ENCODE results near the gene STK32A.

The STK32A gene

DNA sequence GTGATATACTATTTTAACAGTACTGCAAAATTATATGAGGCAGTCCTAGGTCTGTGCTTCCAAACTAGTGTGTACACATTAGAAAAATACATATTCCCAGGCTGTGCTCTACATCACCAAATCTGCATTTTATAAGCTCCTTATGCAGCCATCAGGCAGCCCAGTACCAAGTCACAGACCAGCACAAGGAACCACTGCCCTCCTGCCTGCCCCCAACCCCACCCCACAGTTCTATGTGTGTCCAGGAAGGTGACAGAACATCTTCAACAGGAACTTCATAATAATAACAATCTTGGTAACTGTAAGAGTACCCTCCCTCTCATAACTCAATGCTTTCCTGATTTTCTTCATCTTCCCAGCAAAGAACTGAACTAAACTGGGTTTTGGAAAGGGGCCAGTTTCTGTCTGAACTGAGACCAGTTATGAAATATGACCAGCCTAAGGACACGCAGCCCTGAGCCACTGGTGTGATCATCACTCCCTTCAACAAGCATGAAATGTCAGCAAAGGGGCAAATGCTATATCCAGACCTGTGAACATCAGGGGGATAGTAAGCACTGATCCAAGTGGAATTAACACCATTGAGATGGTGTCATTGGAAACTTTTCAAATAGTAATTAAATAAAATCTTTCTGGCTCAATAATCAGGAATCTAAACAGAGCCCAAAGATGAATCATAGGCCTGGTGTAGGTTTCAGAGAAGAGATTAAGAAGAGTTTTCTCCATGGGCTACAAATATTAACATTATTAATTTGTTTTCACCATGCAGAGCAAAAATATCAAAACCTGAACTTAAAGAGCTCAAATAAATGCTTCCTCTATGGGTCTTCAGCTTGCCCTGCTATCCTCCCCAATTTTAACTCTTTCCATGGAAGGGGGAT, 192.9 kb downstream of the STK32A start:
- peak; percentile 59 to 79 for DNase-seq

DNA sequence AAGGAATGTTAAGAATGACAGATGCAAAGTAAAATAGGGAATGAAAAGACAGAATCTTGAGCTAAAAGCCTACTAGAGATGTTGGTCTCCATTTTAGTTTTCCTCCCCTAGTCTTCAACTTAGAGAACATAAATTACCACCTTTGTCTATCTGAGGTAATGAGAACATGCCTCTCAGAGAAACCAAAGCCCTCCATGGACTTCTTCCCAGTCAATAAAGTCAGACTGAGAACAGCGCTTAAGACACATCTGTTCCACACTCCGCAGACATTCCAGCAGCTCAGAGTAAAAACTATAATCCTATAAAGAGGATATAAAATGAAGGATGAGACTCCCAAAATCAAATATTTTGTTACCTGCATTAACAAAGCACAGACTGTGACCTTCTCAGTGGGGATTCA, 195.8 kb downstream of the STK32A start:
- no peak for DNase-seq

DNA sequence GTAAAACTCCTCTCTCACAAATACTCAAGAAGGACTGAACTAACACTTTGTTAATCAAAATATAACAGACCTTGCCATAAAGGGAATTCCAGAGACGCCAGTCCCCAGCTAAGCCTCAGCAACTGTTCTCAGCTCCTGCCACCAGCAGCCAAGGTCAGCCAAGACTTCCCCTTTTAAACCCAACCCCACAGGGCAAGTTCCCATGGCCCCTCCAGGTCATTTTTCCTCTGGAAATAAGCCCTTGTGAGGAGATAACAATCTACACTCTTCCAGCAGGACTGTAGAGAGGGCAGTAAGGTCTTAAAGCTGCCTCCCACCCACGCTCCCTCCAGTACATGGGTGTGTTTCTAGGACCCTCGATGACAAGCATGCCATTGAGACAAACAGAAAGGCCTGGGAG, 196.8 kb downstream of the STK32A start:
- DNase-seq = no peak

DNA sequence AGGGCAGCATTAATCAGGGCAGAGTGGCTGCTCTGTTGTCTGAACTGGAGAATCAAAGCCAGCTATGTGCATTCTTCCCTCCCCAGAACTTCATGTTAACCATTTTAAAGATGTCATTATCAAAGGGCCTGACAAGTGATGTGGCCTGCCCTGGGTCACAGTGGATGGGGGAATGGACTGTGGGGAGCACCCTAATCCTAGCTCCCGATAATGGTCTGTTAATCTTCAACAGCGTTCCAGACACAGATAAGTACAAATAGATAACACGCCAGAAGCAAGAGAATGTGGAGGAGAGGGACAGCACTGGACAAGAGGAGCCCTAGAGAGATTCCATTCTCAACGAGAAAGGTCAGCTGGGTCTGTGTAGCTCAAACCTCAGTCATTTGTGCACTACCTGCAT, 197.5 kb downstream of the STK32A start:
- DNase-seq = no peak

DNA sequence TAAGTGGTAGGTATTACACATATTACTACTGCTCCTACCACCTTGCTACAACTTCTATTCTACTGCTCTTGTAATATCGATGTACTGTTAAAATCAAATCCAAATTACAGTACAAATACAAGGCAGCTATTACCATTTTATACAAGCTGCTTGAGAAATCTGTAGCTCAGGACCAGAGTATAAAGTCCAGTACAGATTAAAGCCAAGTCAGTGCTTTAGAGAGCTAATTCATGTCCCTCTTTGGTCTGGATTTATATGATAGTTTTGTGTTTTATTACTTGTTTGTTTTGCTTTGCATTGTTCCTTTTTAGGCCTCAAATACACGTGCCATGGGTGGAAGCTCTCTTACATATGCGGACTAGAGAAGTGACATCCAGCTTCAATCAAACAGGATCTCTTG, 199.2 kb downstream of the STK32A start:
- DNase-seq = no peak

DNA sequence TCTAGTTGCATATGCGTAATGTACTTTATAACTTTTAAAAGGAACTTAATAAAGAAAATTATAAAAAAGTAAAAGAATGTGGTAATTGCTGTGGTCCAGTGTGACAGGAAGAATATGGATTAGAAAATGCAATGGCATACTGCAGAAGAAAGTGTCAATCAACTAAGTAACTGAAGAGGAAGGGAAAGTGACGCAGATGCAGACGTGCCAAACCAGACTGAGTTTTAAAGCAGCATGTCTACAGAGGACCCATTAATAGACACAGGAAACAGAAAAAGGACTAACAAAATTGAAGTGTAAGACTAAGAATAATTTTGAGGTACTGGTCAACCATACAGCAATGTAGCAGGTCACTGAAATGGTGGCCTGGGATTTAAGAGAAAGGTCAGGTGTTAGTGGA, 201.8 kb downstream of the STK32A start:
- no peak for DNase-seq

DNA sequence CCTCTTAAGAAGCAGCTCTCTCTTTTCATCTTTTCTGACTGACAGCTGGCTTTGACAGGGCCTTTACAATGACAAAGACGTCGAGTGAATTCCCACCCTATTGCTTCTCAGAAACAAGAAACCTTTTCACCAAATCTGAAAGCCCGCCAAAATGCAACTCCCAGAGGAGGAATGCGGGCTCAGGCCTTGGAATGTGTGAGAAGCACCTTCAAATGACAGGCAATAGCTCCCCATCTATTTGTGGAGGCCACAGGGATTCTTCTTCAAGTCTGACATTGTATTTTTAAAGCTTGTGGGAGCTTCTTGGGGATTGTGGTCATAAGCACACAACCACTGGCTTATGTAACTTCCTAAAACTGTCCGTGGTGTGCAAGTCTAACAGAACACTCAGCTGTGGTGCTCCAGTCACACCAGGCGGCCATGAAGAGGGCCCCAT, 202.4 kb downstream of the STK32A start:
- no peak for DNase-seq

Measured in NCI-H446 (cell line).